Measurements from ENCODE around the gene UGGT2.

DNA sequence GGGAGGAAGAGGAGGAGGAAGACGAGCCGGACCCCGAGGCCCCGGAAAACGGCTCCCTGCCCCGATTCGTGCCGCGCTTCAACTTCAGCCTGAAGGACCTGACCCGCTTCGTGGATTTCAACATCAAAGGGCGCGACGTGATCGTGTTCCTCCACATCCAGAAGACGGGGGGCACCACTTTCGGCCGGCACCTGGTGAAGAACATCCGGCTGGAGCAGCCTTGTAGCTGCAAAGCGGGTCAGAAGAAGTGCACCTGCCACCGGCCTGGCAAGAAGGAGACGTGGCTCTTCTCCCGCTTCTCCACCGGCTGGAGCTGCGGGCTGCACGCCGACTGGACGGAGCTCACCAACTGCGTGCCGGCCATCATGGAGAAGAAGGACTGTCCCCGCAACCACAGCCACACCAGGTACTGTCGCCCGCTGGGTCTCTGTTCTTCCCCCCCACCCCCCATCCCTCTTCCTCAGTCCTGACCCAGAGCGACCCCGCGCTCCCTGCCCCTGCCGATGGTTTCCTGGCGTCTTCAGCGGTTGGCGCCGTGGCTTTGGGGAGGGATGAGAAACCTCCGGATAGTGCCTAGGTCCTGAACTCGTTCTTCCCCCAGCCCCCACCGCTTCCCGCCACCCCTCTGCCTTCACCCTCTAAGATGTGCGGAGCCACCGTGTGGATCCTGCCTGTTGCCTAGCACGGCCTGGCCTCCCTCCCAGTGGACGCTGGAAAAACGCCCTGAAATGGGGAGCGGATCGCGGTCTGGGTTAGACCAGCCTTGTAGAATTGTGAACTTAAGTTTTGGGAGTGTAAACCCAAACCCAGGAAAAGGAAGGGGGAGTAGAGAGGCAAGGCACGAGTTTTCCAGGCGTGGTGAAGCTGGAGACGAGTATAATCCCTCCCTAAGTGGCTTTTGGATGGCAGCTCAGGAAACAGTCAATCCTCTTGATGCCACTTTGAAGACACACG is 38.2 kb upstream of the UGGT2 start:
- TF ChIP-seq, protein P1, sequence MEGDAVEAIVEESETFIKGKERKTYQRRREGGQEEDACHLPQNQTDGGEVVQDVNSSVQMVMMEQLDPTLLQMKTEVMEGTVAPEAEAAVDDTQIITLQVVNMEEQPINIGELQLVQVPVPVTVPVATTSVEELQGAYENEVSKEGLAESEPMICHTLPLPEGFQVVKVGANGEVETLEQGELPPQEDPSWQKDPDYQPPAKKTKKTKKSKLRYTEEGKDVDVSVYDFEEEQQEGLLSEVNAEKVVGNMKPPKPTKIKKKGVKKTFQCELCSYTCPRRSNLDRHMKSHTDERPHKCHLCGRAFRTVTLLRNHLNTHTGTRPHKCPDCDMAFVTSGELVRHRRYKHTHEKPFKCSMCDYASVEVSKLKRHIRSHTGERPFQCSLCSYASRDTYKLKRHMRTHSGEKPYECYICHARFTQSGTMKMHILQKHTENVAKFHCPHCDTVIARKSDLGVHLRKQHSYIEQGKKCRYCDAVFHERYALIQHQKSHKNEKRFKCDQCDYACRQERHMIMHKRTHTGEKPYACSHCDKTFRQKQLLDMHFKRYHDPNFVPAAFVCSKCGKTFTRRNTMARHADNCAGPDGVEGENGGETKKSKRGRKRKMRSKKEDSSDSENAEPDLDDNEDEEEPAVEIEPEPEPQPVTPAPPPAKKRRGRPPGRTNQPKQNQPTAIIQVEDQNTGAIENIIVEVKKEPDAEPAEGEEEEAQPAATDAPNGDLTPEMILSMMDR (IDR thresholded peaks at IDR 0.05) = no peak
- TF ChIP-seq POLR2A (IDR thresholded peaks at IDR 0.05) = no peak

All from esophagus squamous epithelium (tissue), 4 donors.